Epithelial cell of proximal tubule (primary cell): ENCODE results near the gene TCERG1L. TPM values are rescaled to one million over a fixed set of nuclear protein-coding genes. Genes with fewer than 3 reads are reported as not detected.

Experiments used
- DNase-seq: peaks from one replicate; pipeline ENCODE4 v3.0.0-alpha.2; 2011; ENCODE audit warnings: low read depth
- H3K4me3 ChIP-seq: 2 replicates; pipeline ENCODE4 v1.5.1; 2011; ENCODE audit warnings: low read depth, mild to moderate bottlenecking, low read length
- total RNA-seq: library from RNA; depleted of rRNA; stranded (reverse); fragments of >200 nt; gene quantifications from 2 replicates; pipeline ENCODE4 v1.2.3, GENCODE V29; 2015
- TF ChIP-seq, protein P1 (sequence below): conservative IDR thresholded peaks from 2 replicates; pipeline ENCODE4 v1.5.1; 2012; ENCODE audit warnings: low read depth, mild to moderate bottlenecking, low read length

TCERG1L gene
- total RNA-seq, 1 donor from 2014 or later: not detected

DNA sequence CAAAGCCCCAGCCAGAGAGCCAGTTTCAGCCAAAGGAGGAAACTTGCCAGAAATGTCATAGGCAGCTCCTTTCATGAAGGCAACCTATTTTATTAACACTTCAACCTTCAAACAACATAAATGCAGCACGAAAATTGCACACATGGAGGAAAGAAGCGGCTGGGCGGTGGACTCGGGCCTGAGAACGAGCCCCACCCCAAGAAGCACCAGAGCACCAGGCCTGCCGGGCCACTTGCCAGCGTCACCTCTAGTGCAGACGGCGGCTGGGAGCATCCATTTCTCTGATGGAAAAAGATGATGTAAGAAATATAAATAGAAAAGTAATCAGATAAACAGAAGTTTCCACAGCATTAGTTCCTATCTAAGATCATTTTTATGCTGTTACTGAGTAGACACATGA, 100.0 kb downstream of the TCERG1L start:
- DNase-seq: no peak
- H3K4me3 ChIP-seq: no peak overlapping the region
- TF ChIP-seq, protein P1, sequence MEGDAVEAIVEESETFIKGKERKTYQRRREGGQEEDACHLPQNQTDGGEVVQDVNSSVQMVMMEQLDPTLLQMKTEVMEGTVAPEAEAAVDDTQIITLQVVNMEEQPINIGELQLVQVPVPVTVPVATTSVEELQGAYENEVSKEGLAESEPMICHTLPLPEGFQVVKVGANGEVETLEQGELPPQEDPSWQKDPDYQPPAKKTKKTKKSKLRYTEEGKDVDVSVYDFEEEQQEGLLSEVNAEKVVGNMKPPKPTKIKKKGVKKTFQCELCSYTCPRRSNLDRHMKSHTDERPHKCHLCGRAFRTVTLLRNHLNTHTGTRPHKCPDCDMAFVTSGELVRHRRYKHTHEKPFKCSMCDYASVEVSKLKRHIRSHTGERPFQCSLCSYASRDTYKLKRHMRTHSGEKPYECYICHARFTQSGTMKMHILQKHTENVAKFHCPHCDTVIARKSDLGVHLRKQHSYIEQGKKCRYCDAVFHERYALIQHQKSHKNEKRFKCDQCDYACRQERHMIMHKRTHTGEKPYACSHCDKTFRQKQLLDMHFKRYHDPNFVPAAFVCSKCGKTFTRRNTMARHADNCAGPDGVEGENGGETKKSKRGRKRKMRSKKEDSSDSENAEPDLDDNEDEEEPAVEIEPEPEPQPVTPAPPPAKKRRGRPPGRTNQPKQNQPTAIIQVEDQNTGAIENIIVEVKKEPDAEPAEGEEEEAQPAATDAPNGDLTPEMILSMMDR: no peak

DNA sequence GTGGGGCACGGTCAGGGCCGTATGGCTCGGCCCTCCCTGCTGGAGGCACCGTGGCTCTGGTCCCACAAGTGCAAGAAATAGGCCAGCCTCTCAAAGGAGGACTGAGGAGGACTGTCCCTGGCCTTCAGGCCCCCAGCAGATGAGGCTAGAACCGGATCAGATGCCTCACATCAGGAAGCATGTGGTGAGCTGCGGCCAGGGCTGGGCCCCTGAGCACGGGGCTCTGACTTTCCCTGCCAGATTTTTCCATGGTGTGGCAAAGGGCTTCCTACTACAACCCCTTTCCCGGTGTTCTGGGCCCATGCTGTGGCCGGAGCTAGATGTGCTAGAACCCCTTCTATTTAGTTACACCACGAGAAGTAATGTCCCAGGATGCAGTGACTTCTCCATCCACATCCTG, 100.4 kb downstream of the TCERG1L start:
- TF ChIP-seq, protein P1: no peak
- no peak overlapping the region for H3K4me3 ChIP-seq
- DNase-seq: no peak

DNA sequence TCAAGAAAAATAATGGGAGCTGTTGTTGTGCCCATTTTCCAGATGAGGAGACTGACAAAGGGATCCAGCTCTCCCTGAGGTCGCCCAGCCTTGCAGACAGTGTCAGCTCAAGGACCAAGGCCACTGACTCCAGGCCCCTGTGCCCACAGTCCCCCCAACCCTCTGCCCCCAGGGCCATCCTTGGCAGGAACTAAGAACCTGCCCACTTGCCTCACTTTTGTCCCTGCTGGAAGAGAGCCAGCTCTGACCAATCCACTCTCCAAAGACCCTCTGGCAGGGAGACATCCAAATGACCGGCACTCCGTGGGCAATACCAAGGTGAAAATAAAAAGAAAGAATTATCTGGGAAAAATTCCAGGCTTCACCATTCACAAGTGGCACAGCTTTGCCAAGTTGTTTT, 101.3 kb downstream of the TCERG1L start:
- no peak overlapping the region for H3K4me3 ChIP-seq
- DNase-seq: no peak
- TF ChIP-seq, protein P1: no peak

DNA sequence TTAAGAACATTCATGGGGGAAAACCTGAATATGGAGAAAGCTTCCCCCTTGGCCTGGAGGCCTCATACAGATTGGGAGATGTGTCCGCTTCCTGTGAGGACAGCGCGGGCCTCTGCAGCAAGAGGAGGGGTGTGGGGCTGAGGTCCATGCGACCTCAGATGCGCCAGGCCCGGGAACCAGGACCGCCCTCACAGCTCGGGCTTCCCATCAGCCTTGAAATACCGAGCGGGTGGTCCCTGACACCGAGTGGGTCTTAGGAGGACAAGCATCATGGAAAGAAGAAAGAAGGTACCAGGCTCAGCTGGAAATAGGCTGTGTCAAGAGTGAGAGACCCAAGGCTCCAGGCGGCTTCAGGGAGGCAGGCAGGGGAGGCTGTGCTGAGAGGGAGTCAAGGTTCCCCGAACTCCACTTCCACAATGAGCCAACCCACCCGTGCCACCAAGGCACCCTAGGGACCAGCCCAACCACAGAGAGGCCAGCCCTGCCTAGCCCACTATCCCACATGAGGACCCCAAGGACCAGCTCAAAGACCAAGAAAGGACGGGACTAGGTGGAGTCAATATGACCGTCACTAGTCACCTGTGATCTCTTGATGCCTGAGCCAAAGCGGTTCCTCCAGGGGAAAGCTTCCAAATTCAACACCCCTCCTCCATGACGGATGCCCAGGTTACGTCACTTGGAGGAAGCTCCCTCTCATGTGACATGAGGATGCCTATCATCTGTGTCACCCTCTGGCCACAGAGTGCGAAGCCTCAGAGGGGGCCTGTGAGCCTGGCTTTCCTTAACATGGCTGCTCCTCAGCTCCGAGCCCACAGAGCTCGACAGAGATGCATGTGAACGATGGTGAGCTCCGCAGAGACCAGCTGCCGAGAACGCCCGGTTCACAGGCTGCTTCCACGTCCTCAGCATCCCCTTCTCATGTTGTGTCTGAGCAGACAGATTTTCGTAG, 103.7 kb downstream of the TCERG1L start:
- TF ChIP-seq, protein P1: no peak
- DNase-seq: no peak
- no peak overlapping the region for H3K4me3 ChIP-seq

DNA sequence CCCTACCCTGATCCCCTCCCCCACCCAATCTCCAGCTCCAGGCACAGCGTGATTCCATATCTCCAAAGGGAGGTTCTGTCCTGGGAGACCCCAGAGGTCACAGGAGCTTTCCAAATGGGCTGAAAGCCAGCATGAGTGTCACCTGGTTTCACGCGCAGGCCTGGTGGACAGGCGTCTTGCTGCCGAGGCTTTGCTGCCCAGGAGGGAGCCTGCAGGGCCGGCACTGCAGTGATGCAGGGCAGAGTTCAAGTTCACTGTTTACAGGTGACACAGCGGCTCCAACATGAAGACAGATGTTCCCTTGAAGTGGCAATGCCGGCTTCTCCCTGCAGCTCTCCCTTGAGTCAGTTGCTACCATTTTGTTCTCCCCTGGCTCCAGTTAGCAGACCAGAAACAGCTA, 104.3 kb downstream of the TCERG1L start:
- TF ChIP-seq, protein P1: no peak
- no peak overlapping the region for H3K4me3 ChIP-seq
- DNase-seq: no peak

DNA sequence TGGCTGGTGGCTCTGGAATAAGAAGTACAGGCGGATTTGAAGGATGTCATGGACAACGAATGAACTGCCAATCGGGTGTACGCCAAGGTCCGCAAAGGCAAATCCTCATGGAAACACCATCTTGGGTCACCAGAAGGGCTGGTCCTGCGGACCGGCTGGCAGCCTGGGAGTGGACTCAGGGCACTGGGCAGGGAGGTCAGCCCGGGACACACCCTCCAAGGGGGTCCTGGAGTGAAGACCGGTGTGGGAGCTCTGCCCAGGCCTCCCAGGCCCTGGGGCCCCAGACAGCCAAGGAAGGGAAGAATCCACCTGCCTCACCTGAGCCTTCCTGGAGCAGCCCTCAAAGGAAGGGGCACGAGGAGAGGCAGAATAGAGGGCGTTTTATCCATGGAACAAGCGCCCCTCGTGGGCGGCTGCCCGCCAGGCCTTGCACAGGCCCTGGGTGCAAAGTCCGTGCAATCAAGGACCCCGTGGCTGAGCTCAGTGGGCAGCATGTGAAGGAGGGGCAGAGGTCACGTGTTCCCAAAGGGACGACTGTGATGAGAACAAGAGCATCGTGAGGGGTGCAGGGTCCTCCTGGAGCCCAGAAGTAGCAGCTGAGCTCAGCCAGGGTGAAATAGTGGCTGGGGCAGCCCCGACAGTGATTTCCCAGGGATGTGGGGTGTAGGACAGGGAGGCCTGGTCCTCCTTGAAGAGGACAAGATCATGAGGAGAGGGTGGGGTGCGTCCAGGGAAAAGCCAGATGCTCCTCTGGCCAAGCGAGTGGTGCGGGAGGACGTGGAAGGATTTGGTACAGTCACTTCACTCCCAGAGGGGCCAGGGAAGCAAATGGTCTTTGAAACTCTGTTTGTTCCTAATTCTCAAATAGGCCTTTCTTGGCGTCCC, 105.2 kb downstream of the TCERG1L start:
- no peak overlapping the region for H3K4me3 ChIP-seq
- TF ChIP-seq, protein P1: no peak
- DNase-seq: no peak
